ENCODE results near the gene ARHGAP10. TPM values are rescaled to one million over a fixed set of nuclear protein-coding genes. Genes with fewer than 3 reads are reported as not detected.

Gene ARHGAP10
- total RNA-seq, 4 donors from 2014 or later = 153 to 404 (median 215) TPM

GRCh38 chr4:147820975-147821374 lies 89.1 kb downstream of the ARHGAP10 start:
- Histone ChIP-seq H3K4me3 (no peak overlapping the region), H3K27ac (peak overlapping the region; percentile 60 to 96 (median 88)), H3K27me3 (no peaks in the 10 kb centered on the region), H3K4me1 (peaks cover 40 to 99% (median 46%) of the 10 kb centered on the region in 3 donors), H3K36me3 (peaks cover 0 to 28% of the 10 kb centered on the region in 2 donors), H3K9me3 (no peaks in the 10 kb centered on the region)
- WGBS, 2 donors (ENCODE audit: low coverage in 1 of 2) = 100% methylated on average over 1 of the region's 6 CpGs; no CpG with 5 or more reads in 1 of the 2 donors
- no peak for ATAC-seq
- TF ChIP-seq POLR2A (IDR thresholded peaks at IDR 0.05) = no peak
- TF ChIP-seq POLR2AphosphoS5 (IDR thresholded peaks at IDR 0.05) = no peak
- no peak for TF ChIP-seq EP300 (IDR thresholded peaks at IDR 0.05)
- TF ChIP-seq CTCF (IDR thresholded peaks at IDR 0.05) = no peak

DNA sequence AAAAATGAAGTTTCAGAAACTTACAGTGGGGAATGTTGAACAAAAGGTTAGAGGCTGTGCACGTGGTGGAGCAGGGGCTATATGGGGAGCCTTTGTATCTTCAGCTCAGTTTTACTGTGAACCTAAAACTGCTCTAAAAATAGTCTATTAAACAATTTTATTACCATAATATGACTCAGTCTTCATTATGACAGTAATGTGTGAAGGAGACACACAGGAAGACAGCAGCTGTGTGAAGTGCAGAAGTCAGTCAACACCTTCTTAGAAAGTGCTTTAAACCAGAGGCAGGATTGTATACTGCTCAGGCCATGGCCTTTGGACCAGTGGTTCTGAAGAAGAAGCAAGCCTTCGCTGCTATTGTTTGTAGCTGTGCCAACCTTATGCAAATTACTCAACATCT lies 89.7 kb downstream of the ARHGAP10 start:
- ATAC-seq = no peak
- WGBS, 2 donors (ENCODE audit: low coverage in 1 of 2) = 16 to 37% methylated on average over 2 of the region's 2 CpGs

DNA sequence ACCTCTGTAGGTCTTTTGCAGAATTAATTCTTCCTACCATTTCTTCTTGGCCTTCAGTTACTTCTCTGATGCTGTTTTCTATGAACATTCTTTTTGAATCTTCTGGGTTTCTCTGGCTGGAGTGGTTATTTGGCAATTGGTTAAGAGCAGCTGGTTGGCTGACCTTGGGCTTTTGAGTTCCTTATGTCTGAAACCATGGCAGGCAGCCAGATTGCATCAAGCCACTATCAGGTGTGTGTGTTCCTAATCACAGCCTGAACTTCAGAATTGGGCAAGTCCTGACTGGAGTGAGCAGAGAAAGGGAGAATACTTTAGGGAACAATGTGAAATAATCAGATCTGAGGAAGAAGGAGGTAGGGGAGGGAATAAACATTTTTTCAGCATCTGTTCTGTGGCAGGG lies 90.2 kb downstream of the ARHGAP10 start:
- Histone ChIP-seq H3K27me3 (no peaks in the 10 kb centered on the region), H3K27ac (peak overlapping the region; percentile 60 to 96 (median 88)), H3K36me3 (peaks cover 0 to 32% of the 10 kb centered on the region in 2 donors), H3K4me1 (peaks cover 33 to 99% (median 42%) of the 10 kb centered on the region in 3 donors), H3K4me3 (no peak overlapping the region), H3K9me3 (no peaks in the 10 kb centered on the region)
- peak; percentile 75 for ATAC-seq
- TF ChIP-seq POLR2A (IDR thresholded peaks at IDR 0.05) = no peak
- peak; percentile 83 for TF ChIP-seq POLR2AphosphoS5 (IDR thresholded peaks at IDR 0.05)

More for the DNA sequence above, 89.7 kb downstream of the ARHGAP10 start:
- TF ChIP-seq POLR2AphosphoS5 (IDR thresholded peaks at IDR 0.05) = no peak
- no peak for TF ChIP-seq EP300 (IDR thresholded peaks at IDR 0.05)
- no peak for TF ChIP-seq CTCF (IDR thresholded peaks at IDR 0.05)
- TF ChIP-seq POLR2A (IDR thresholded peaks at IDR 0.05) = no peak
- H3K4me3 ChIP-seq = no peak overlapping the region
- H3K27me3 ChIP-seq = no peaks in the 10 kb centered on the region
- H3K27ac ChIP-seq = peak overlapping the region; percentile 60 to 96 (median 88)
- H3K4me1 ChIP-seq = peaks cover 37 to 99% (median 45%) of the 10 kb centered on the region in 3 donors
- no peaks in the 10 kb centered on the region for H3K9me3 ChIP-seq
- H3K36me3 ChIP-seq = peaks cover 0 to 32% of the 10 kb centered on the region in 2 donors

- WGBS, 2 donors (ENCODE audit: low coverage in 1 of 2) = 58 to 71% methylated on average over 1 to 3 of the region's 3 CpGs
Observed at GRCh38 chr4:147823130-147823529, 91.2 kb downstream of the ARHGAP10 start.

GRCh38 chr4:147824316-147824715 lies 92.4 kb downstream of the ARHGAP10 start:
- ATAC-seq = no peak
- no peak overlapping the region for H3K4me3 ChIP-seq
- TF ChIP-seq POLR2A (IDR thresholded peaks at IDR 0.05) (no peak), POLR2AphosphoS5 (IDR thresholded peaks at IDR 0.05) (peak; percentile 40)
- H3K27ac ChIP-seq = peak overlapping the region; percentile 70 to 96 (median 88)
- H3K27me3 ChIP-seq = no peaks in the 10 kb centered on the region
- H3K4me1 ChIP-seq = peaks cover 39 to 100% (median 51%) of the 10 kb centered on the region in 3 donors
- WGBS, 2 donors (ENCODE audit: low coverage in 1 of 2) = 82 to 85% methylated on average over 2 to 5 of the region's 5 CpGs
- peaks cover 0 to 32% of the 10 kb centered on the region in 2 donors for H3K36me3 ChIP-seq
- H3K9me3 ChIP-seq = no peaks in the 10 kb centered on the region

More at GRCh38 chr4:147823130-147823529, 91.2 kb downstream of the ARHGAP10 start:
- Histone ChIP-seq H3K9me3 (no peaks in the 10 kb centered on the region), H3K27me3 (no peaks in the 10 kb centered on the region), H3K4me3 (no peak overlapping the region), H3K27ac (peak overlapping the region; percentile 60 to 96 (median 88)), H3K36me3 (peaks cover 0 to 32% of the 10 kb centered on the region in 2 donors), H3K4me1 (peaks cover 29 to 99% (median 42%) of the 10 kb centered on the region in 3 donors)
- ATAC-seq = no peak
- TF ChIP-seq POLR2A (IDR thresholded peaks at IDR 0.05) (no peak), EP300 (IDR thresholded peaks at IDR 0.05) (no peak), CTCF (IDR thresholded peaks at IDR 0.05) (no peak), POLR2AphosphoS5 (IDR thresholded peaks at IDR 0.05) (no peak)

- Histone ChIP-seq H3K4me3 (no peak overlapping the region), H3K4me1 (peaks cover 40 to 100% (median 55%) of the 10 kb centered on the region in 3 donors), H3K27me3 (no peaks in the 10 kb centered on the region), H3K36me3 (peaks cover 0 to 32% of the 10 kb centered on the region in 2 donors), H3K27ac (peak overlapping the region; percentile 70 to 96 (median 88)), H3K9me3 (no peaks in the 10 kb centered on the region)
- ATAC-seq = no peak
- WGBS, 2 donors (ENCODE audit: low coverage in 1 of 2) = 85% methylated on average over 2 of the region's 4 CpGs; no CpG with 5 or more reads in 1 of the 2 donors
- TF ChIP-seq CTCF (IDR thresholded peaks at IDR 0.05) (no peak), EP300 (IDR thresholded peaks at IDR 0.05) (no peak), POLR2A (IDR thresholded peaks at IDR 0.05) (no peak), POLR2AphosphoS5 (IDR thresholded peaks at IDR 0.05) (no peak)
Observed at GRCh38 chr4:147824884-147825283, 93.0 kb downstream of the ARHGAP10 start.

Data from gastroesophageal sphincter (tissue), 4 donors.